Gastrocnemius medialis (tissue), 4 donors: ENCODE data around the gene CCDC102B. TPM values are rescaled to one million over a fixed set of nuclear protein-coding genes. Genes with fewer than 3 reads are reported as not detected.

Experiments
- ATAC-seq, 2 donors: fragments of 150-250 bp; one replicate each; pipeline ENCODE4 v1.9.1; 2016
- DNase-seq, 2 donors: peaks; one replicate each; pipeline ENCODE4 v3.0.0-alpha.2; 2019
- H3K27ac ChIP-seq, 4 donors: fragments of 200-600 bp; sonication (generic); 1 replicate in 1 of 4; 2 replicates in 3 of 4; pipeline ENCODE4 v1.5.1; 2016 to 2018; ENCODE audit warnings: mild to moderate bottlenecking in 2 of 4, moderate library complexity in 1 of 4
- H3K27me3 ChIP-seq, 3 donors: fragments of 200-600 bp; sonication (generic) in 2 of 3; 1 replicate in 1 of 3; 2 replicates in 2 of 3; pipeline versions ENCODE4 v1.5.1 to v1.6.0; 2016 to 2019; ENCODE audit warnings: mild to moderate bottlenecking in 1 of 3, moderate library complexity in 1 of 3
- H3K36me3 ChIP-seq, 2 donors: fragments of 200-600 bp; sonication (generic) in 1 of 2; one replicate each; pipeline ENCODE4 v1.5.1; 2017 to 2018
- H3K4me1 ChIP-seq, 2 donors: fragments of 200-600 bp; sonication (generic) in 1 of 2; one replicate each; pipeline ENCODE4 v1.5.1; 2016 to 2017; ENCODE audit warnings: mild to moderate bottlenecking in 2 of 2
- H3K4me3 ChIP-seq, 4 donors: fragments of 200-600 bp; sonication (generic) in 3 of 4; 1 replicate in 1 of 4; 2 replicates in 3 of 4; pipeline ENCODE4 v1.5.1; 2016 to 2019; ENCODE audit warnings: mild to moderate bottlenecking in 2 of 4
- H3K9me3 ChIP-seq, 3 donors: fragments of 200-600 bp; sonication (generic) in 2 of 3; 1 replicate in 1 of 3; 2 replicates in 2 of 3; pipeline ENCODE4 v1.5.1; 2016 to 2019
- POLR2A ChIP-seq, 2 donors: fragments of 450-650 bp; IDR thresholded peaks; one replicate each; pipeline ENCODE4 v1.6.1; 2017; ENCODE audit warnings: antibody characterized with exemption in 2 of 2, mild to moderate bottlenecking in 2 of 2, moderate library complexity in 2 of 2
- in situ Hi-C, 4 donors: fragments of 200-750 bp; cut with MboI; loops; one replicate each; pipeline versions ENCODE4 v1.15.0 to v1.8.0; 2017; ENCODE audit warnings: low sequenced_read_pairs in 4 of 4
- intact Hi-C: fragments of 100-400 bp; cut with DNase I; formaldehyde crosslinking; loops from one replicate; pipeline ENCODE4 v1.15.1; 2023; ENCODE audit warnings: low total_unique reads
- total RNA-seq, 4 donors: library from RNA; depleted of rRNA; stranded (reverse); fragments of >200 nt; gene quantifications; one replicate each; pipeline versions ENCODE4 v1.1.0 to v1.2.3, GENCODE V29; 2016
- TF ChIP-seq, protein P1 (sequence below), 5 experiments: fragments of 450-650 bp in 3 of 5; fragments of 200-600 bp in 2 of 5; sonication (generic) in 2 of 5; IDR thresholded peaks in 4 of 5; conservative IDR thresholded peaks in 1 of 5; 1 replicate in 4 of 5; 2 replicates in 1 of 5; pipeline ENCODE4 v1.5.1; 2016 to 2019; ENCODE audit warnings: antibody characterized with exemption in 5 of 5, mild to moderate bottlenecking in 3 of 5, moderate library complexity in 3 of 5

Gene CCDC102B
- total RNA-seq, 4 donors from 2014 or later, result 0.93 to 3.3 (median 1.3) TPM

- intact Hi-C loops, result no loop called here
- no peaks in the 10 kb centered on the region for H3K36me3 ChIP-seq
- no peak overlapping the region for H3K4me3 ChIP-seq
- in situ Hi-C loops, result no loop called here
- no peaks in the 10 kb centered on the region for H3K9me3 ChIP-seq
- H3K4me1 ChIP-seq, result no peaks in the 10 kb centered on the region
- ATAC-seq, result no peak
- no peak overlapping the region for H3K27ac ChIP-seq
- no peak for DNase-seq
- no peak for TF ChIP-seq POLR2A (IDR thresholded peaks at IDR 0.05)
- TF ChIP-seq, protein P1, sequence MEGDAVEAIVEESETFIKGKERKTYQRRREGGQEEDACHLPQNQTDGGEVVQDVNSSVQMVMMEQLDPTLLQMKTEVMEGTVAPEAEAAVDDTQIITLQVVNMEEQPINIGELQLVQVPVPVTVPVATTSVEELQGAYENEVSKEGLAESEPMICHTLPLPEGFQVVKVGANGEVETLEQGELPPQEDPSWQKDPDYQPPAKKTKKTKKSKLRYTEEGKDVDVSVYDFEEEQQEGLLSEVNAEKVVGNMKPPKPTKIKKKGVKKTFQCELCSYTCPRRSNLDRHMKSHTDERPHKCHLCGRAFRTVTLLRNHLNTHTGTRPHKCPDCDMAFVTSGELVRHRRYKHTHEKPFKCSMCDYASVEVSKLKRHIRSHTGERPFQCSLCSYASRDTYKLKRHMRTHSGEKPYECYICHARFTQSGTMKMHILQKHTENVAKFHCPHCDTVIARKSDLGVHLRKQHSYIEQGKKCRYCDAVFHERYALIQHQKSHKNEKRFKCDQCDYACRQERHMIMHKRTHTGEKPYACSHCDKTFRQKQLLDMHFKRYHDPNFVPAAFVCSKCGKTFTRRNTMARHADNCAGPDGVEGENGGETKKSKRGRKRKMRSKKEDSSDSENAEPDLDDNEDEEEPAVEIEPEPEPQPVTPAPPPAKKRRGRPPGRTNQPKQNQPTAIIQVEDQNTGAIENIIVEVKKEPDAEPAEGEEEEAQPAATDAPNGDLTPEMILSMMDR (IDR thresholded peaks at IDR 0.05 in 4 of 5, conservative IDR thresholded peaks at IDR 0.05 in 1 of 5), result no peak
- H3K27me3 ChIP-seq, result no peaks in the 10 kb centered on the region
Observed at GRCh38 chr18:69081846-69082245, 284.0 kb downstream of the CCDC102B start.

DNA sequence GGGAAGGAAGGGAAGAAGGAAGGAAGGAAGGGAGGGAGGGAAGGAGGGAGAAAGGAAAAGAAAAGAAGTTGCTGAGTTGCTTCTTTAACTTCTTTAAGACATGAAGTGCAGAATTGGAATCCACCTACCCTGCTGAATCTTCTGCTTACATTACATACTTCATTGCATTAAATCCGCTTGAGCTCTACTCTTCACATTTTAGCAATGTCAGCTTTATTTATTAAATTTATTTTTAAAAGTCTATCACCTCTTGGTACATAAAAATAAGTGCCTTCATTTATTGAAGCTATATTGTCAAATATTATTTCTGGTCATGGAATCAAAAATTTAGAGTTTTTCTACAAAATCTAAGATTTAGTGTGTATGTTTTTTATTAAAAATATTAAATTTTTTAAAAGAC, 284.6 kb downstream of the CCDC102B start:
- Histone ChIP-seq H3K4me1 (no peaks in the 10 kb centered on the region), H3K4me3 (no peak overlapping the region), H3K27ac (no peak overlapping the region), H3K9me3 (no peaks in the 10 kb centered on the region), H3K36me3 (no peaks in the 10 kb centered on the region), H3K27me3 (no peaks in the 10 kb centered on the region)
- ATAC-seq (no peak), DNase-seq (no peak)
- intact Hi-C loops, result no loop called here
- in situ Hi-C loops, result no loop called here
- no peak for TF ChIP-seq POLR2A (IDR thresholded peaks at IDR 0.05)
- TF ChIP-seq, protein P1 (IDR thresholded peaks at IDR 0.05 in 4 of 5, conservative IDR thresholded peaks at IDR 0.05 in 1 of 5), result no peak

- H3K9me3 ChIP-seq, result no peaks in the 10 kb centered on the region
- no peak overlapping the region for H3K4me3 ChIP-seq
- intact Hi-C loops (no loop called here), in situ Hi-C loops (no loop called here)
- H3K36me3 ChIP-seq, result no peaks in the 10 kb centered on the region
- no peak overlapping the region for H3K27ac ChIP-seq
- ATAC-seq (no peak), DNase-seq (no peak)
- no peaks in the 10 kb centered on the region for H3K27me3 ChIP-seq
- TF ChIP-seq POLR2A (IDR thresholded peaks at IDR 0.05), result no peak
- TF ChIP-seq, protein P1 (IDR thresholded peaks at IDR 0.05 in 4 of 5, conservative IDR thresholded peaks at IDR 0.05 in 1 of 5), result no peak
- no peaks in the 10 kb centered on the region for H3K4me1 ChIP-seq
Observed at GRCh38 chr18:69085951-69086350, 288.1 kb downstream of the CCDC102B start.

DNA sequence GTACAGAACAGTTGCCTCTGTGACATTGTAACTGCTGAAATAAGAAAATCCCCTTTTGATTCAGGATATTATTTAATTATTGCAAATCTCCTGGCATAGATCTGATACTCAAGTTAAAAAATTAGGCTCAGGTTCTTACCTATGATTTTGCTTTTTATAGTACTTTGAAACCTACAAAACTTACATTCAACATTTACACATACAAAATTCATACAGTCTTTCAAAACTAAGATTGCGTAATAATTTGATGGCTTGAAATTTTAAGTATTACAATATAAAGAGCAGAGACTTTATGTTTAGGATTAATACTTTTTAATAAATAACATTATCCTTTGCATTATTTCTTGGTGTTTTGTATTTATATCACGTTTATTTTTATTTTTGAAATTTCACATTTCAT, 291.1 kb downstream of the CCDC102B start:
- DNase-seq, result no peak
- no peak overlapping the region for H3K4me3 ChIP-seq
- no peak for ATAC-seq
- H3K4me1 ChIP-seq, result no peaks in the 10 kb centered on the region
- intact Hi-C loops, result no loop called here
- H3K27ac ChIP-seq, result no peak overlapping the region
- no peaks in the 10 kb centered on the region for H3K27me3 ChIP-seq
- TF ChIP-seq, protein P1 (IDR thresholded peaks at IDR 0.05 in 4 of 5, conservative IDR thresholded peaks at IDR 0.05 in 1 of 5), result no peak
- no peak for TF ChIP-seq POLR2A (IDR thresholded peaks at IDR 0.05)
- H3K9me3 ChIP-seq, result no peaks in the 10 kb centered on the region
- no peaks in the 10 kb centered on the region for H3K36me3 ChIP-seq
- in situ Hi-C loops, result no loop called here

- no peak overlapping the region for H3K27ac ChIP-seq
- ATAC-seq (no peak), DNase-seq (no peak)
- H3K27me3 ChIP-seq, result no peaks in the 10 kb centered on the region
- H3K9me3 ChIP-seq, result no peaks in the 10 kb centered on the region
- H3K4me1 ChIP-seq, result no peaks in the 10 kb centered on the region
- intact Hi-C loops, result no loop called here
- in situ Hi-C loops, result no loop called here
- H3K36me3 ChIP-seq, result no peaks in the 10 kb centered on the region
- no peak for TF ChIP-seq POLR2A (IDR thresholded peaks at IDR 0.05)
- TF ChIP-seq, protein P1 (IDR thresholded peaks at IDR 0.05 in 4 of 5, conservative IDR thresholded peaks at IDR 0.05 in 1 of 5), result no peak
- no peak overlapping the region for H3K4me3 ChIP-seq
Observed at GRCh38 chr18:69097349-69097748, 299.5 kb downstream of the CCDC102B start.
